ENCODE measurements around the gene VEGFB.

The VEGFB gene

GRCh38 chr11:64232182-64232966, 2.0 kb upstream of the VEGFB start:
- DNase-seq (ENCODE audit: insufficient read length, low spot score) = no peak
- no peak for FAIRE-seq
- TF ChIP-seq CTCF (IDR thresholded peaks at IDR 0.05; ENCODE audit: insufficient read depth, missing control alignments) = no peak

- DNase-seq (ENCODE audit: insufficient read length, low spot score) = no peak
- no peak for TF ChIP-seq CTCF (IDR thresholded peaks at IDR 0.05; ENCODE audit: insufficient read depth, missing control alignments)
These were observed 1.4 kb upstream of the VEGFB start for GRCh38 chr11:64232967-64233315.

GRCh38 chr11:64234647-64235379, 429 bp downstream of the VEGFB start:
- no peak for DNase-seq (ENCODE audit: insufficient read length, low spot score)
- no peak for TF ChIP-seq CTCF (IDR thresholded peaks at IDR 0.05; ENCODE audit: insufficient read depth, missing control alignments)
- FAIRE-seq = no peak

More at GRCh38 chr11:64232967-64233315, 1.4 kb upstream of the VEGFB start:
- FAIRE-seq = no peak

- FAIRE-seq (no peak), DNase-seq (ENCODE audit: insufficient read length, low spot score) (no peak)
- TF ChIP-seq CTCF (IDR thresholded peaks at IDR 0.05; ENCODE audit: insufficient read depth, missing control alignments) = no peak
These were observed 1.2 kb downstream of the VEGFB start for GRCh38 chr11:64235437-64236161.

- TF ChIP-seq CTCF (IDR thresholded peaks at IDR 0.05; ENCODE audit: insufficient read depth, missing control alignments) = no peak
- DNase-seq (ENCODE audit: insufficient read length, low spot score) = no peak
- FAIRE-seq = no peak
These were observed 3.1 kb downstream of the VEGFB start for GRCh38 chr11:64237484-64237951.

GRCh38 chr11:64238076-64238475, 3.7 kb downstream of the VEGFB start:
- no peak for TF ChIP-seq CTCF (IDR thresholded peaks at IDR 0.05; ENCODE audit: insufficient read depth, missing control alignments)
- no peak for DNase-seq (ENCODE audit: insufficient read length, low spot score)
- FAIRE-seq = no peak
